ENCODE data around the gene SLMAP. TPM values are rescaled to one million over a fixed set of nuclear protein-coding genes. Genes with fewer than 3 reads are reported as not detected.

SLMAP gene
- total RNA-seq, 1 donor from 2014 or later, result 108 TPM

- Mint-ChIP-seq H3K4me3 (no peak overlapping the region), H3K36me3 (no peaks in the 10 kb centered on the region), H3K27ac (no peak overlapping the region)
Measured at GRCh38 chr3:57785446-57785845, 29.3 kb downstream of the SLMAP start.

GRCh38 chr3:57787867-57788623, 31.9 kb downstream of the SLMAP start:
- Mint-ChIP-seq H3K27me3 (ENCODE audit: low read depth) (no peaks in the 10 kb centered on the region), H3K4me3 (no peak overlapping the region), H3K27ac (no peak overlapping the region), H3K4me1 (peaks cover 4% of the 10 kb centered on the region), H3K9me3 (no peaks in the 10 kb centered on the region), H3K36me3 (no peaks in the 10 kb centered on the region)
- no peak for TF ChIP-seq CTCF (IDR thresholded peaks at IDR 0.05; ENCODE audit: unreplicated experiment)
- no peak for DNase-seq (ENCODE audit: low spot score in 2 of 2, unreplicated experiment in 2 of 2)

More at GRCh38 chr3:57785446-57785845, 29.3 kb downstream of the SLMAP start:
- no peaks in the 10 kb centered on the region for H3K4me1 Mint-ChIP-seq
- TF ChIP-seq CTCF (IDR thresholded peaks at IDR 0.05; ENCODE audit: unreplicated experiment), result no peak
- no peak for DNase-seq (ENCODE audit: low spot score in 2 of 2, unreplicated experiment in 2 of 2)
- H3K9me3 Mint-ChIP-seq, result no peaks in the 10 kb centered on the region
- no peaks in the 10 kb centered on the region for H3K27me3 Mint-ChIP-seq (ENCODE audit: low read depth)

GRCh38 chr3:57788624-57789018, 32.5 kb downstream of the SLMAP start:
- no peaks in the 10 kb centered on the region for H3K27me3 Mint-ChIP-seq (ENCODE audit: low read depth)
- H3K4me1 Mint-ChIP-seq, result peaks cover 4% of the 10 kb centered on the region
- no peaks in the 10 kb centered on the region for H3K9me3 Mint-ChIP-seq
- no peak for TF ChIP-seq CTCF (IDR thresholded peaks at IDR 0.05; ENCODE audit: unreplicated experiment)
- no peaks in the 10 kb centered on the region for H3K36me3 Mint-ChIP-seq
- DNase-seq (ENCODE audit: low spot score in 2 of 2, unreplicated experiment in 2 of 2), result no peak
- H3K27ac Mint-ChIP-seq, result no peak overlapping the region
- H3K4me3 Mint-ChIP-seq, result no peak overlapping the region

GRCh38 chr3:57791245-57791644, 35.1 kb downstream of the SLMAP start:
- no peaks in the 10 kb centered on the region for H3K36me3 Mint-ChIP-seq
- no peaks in the 10 kb centered on the region for H3K27me3 Mint-ChIP-seq (ENCODE audit: low read depth)
- H3K4me3 Mint-ChIP-seq, result no peak overlapping the region
- DNase-seq (ENCODE audit: low spot score in 2 of 2, unreplicated experiment in 2 of 2), result no peak
- no peak overlapping the region for H3K27ac Mint-ChIP-seq
- TF ChIP-seq CTCF (IDR thresholded peaks at IDR 0.05; ENCODE audit: unreplicated experiment), result no peak
- H3K9me3 Mint-ChIP-seq, result no peaks in the 10 kb centered on the region
- H3K4me1 Mint-ChIP-seq, result peaks cover 17% of the 10 kb centered on the region

- no peak overlapping the region for H3K4me3 Mint-ChIP-seq
- peaks cover 19% of the 10 kb centered on the region for H3K4me1 Mint-ChIP-seq
- H3K36me3 Mint-ChIP-seq, result no peaks in the 10 kb centered on the region
Measured at GRCh38 chr3:57792198-57792597, 36.1 kb downstream of the SLMAP start.

More at GRCh38 chr3:57792198-57792597, 36.1 kb downstream of the SLMAP start:
- H3K27me3 Mint-ChIP-seq (ENCODE audit: low read depth), result no peaks in the 10 kb centered on the region
- no peak overlapping the region for H3K27ac Mint-ChIP-seq
- no peaks in the 10 kb centered on the region for H3K9me3 Mint-ChIP-seq
- no peak for TF ChIP-seq CTCF (IDR thresholded peaks at IDR 0.05; ENCODE audit: unreplicated experiment)
- DNase-seq (ENCODE audit: low spot score in 2 of 2, unreplicated experiment in 2 of 2), result no peak

All from mesothelial cell of epicardium (in vitro differentiated cells).